ENCODE data around the gene FAM228B. TPM values are rescaled to one million over a fixed set of nuclear protein-coding genes. Genes with fewer than 3 reads are reported as not detected.

The FAM228B gene
- total and polyA plus RNA-seq, 9 of the 15 experiments (the other 6 are each of a cell fraction or from before 2014, with no cell fraction given), result 1.1 to 3.7 (median 2.6) TPM

DNA sequence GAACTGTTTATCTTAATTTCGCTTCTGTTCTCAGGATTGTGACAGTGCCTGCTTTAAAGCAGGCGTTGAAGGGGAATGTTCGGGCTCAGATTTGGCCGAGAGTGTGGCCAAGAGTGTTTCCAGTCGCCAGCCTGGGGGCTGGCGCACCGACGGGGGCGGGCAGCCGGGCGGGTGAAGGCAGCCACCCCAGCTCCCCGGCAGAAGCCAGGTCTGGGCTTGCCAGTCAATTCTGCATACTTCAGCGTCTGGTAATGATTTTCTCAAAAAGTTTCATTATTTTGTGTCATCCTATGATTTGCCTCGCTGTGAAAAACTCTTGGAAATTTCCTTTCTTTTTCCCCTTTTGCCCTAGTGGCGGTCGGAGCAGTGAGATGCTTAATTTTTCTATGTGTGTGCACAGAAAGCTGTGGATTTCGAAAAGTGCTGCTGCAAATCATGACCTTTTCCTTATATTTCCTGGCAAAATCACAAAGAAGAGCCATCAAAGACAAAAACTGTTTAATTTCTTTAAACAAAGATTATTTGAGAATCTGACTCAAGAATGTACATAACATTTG is 52.4 kb downstream of the FAM228B start (continued):
- TF ChIP-seq CHD2 (IDR thresholded peaks at IDR 0.05; ENCODE audit: low read depth, low read length), result no peak
- no peak for TF ChIP-seq ETS2 (tag; IDR thresholded peaks at IDR 0.05; ENCODE audit: borderline replicate concordance, poor library complexity, severe bottlenecking)
- TF ChIP-seq PHF21A (IDR thresholded peaks at IDR 0.05; ENCODE audit: borderline replicate concordance, low read depth), result no peak
- TF ChIP-seq ZNF232 (CRISPR knock-in tag; IDR thresholded peaks at IDR 0.05), result no peak
- TF ChIP-seq, protein P1, sequence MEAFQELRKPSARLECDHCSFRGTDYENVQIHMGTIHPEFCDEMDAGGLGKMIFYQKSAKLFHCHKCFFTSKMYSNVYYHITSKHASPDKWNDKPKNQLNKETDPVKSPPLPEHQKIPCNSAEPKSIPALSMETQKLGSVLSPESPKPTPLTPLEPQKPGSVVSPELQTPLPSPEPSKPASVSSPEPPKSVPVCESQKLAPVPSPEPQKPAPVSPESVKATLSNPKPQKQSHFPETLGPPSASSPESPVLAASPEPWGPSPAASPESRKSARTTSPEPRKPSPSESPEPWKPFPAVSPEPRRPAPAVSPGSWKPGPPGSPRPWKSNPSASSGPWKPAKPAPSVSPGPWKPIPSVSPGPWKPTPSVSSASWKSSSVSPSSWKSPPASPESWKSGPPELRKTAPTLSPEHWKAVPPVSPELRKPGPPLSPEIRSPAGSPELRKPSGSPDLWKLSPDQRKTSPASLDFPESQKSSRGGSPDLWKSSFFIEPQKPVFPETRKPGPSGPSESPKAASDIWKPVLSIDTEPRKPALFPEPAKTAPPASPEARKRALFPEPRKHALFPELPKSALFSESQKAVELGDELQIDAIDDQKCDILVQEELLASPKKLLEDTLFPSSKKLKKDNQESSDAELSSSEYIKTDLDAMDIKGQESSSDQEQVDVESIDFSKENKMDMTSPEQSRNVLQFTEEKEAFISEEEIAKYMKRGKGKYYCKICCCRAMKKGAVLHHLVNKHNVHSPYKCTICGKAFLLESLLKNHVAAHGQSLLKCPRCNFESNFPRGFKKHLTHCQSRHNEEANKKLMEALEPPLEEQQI (IDR thresholded peaks at IDR 0.05), result no peak
- TF ChIP-seq, protein P2, sequence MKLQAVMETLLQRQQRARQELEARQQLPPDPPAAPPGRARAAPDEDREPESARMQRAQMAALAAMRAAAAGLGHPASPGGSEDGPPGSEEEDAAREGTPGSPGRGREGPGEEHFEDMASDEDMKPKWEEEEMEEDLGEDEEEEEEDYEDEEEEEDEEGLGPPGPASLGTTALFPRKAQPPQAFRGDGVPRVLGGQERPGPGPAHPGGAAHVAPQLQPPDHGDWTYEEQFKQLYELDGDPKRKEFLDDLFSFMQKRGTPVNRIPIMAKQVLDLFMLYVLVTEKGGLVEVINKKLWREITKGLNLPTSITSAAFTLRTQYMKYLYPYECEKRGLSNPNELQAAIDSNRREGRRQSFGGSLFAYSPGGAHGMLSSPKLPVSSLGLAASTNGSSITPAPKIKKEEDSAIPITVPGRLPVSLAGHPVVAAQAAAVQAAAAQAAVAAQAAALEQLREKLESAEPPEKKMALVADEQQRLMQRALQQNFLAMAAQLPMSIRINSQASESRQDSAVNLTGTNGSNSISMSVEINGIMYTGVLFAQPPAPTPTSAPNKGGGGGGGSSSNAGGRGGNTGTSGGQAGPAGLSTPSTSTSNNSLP (IDR thresholded peaks at IDR 0.05; ENCODE audit: borderline replicate concordance, low read depth, low read length), result no peak
- no peak for TF ChIP-seq RBM17 (IDR thresholded peaks at IDR 0.05; ENCODE audit: borderline replicate concordance, low read depth, low read length)
- no peak for TF ChIP-seq HDGF (IDR thresholded peaks at IDR 0.05)
- TF ChIP-seq TFAM (CRISPR knock-in tag; conservative IDR thresholded peaks at IDR 0.05), result no peak
- no peak for TF ChIP-seq KLF13 (tag; IDR thresholded peaks at IDR 0.05; ENCODE audit: borderline replicate concordance, low read depth)
- TF ChIP-seq, protein P3, sequence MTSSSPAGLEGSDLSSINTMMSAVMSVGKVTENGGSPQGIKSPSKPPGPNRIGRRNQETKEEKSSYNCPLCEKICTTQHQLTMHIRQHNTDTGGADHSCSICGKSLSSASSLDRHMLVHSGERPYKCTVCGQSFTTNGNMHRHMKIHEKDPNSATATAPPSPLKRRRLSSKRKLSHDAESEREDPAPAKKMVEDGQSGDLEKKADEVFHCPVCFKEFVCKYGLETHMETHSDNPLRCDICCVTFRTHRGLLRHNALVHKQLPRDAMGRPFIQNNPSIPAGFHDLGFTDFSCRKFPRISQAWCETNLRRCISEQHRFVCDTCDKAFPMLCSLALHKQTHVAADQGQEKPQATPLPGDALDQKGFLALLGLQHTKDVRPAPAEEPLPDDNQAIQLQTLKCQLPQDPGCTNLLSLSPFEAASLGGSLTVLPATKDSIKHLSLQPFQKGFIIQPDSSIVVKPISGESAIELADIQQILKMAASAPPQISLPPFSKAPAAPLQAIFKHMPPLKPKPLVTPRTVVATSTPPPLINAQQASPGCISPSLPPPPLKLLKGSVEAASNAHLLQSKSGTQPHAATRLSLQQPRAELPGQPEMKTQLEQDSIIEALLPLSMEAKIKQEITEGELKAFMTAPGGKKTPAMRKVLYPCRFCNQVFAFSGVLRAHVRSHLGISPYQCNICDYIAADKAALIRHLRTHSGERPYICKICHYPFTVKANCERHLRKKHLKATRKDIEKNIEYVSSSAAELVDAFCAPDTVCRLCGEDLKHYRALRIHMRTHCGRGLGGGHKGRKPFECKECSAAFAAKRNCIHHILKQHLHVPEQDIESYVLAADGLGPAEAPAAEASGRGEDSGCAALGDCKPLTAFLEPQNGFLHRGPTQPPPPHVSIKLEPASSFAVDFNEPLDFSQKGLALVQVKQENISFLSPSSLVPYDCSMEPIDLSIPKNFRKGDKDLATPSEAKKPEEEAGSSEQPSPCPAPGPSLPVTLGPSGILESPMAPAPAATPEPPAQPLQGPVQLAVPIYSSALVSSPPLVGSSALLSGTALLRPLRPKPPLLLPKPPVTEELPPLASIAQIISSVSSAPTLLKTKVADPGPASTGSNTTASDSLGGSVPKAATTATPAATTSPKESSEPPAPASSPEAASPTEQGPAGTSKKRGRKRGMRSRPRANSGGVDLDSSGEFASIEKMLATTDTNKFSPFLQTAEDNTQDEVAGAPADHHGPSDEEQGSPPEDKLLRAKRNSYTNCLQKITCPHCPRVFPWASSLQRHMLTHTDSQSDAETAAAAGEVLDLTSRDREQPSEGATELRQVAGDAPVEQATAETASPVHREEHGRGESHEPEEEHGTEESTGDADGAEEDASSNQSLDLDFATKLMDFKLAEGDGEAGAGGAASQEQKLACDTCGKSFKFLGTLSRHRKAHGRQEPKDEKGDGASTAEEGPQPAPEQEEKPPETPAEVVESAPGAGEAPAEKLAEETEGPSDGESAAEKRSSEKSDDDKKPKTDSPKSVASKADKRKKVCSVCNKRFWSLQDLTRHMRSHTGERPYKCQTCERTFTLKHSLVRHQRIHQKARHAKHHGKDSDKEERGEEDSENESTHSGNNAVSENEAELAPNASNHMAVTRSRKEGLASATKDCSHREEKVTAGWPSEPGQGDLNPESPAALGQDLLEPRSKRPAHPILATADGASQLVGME (CRISPR knock-in tag; IDR thresholded peaks at IDR 0.05), result no peak
